ENCODE results near the gene IQCF5. TPM values are rescaled to one million over a fixed set of nuclear protein-coding genes. Genes with fewer than 3 reads are reported as not detected.
"Not testable (repeated sequence)": the region's sequence is repeated elsewhere in the genome, so short reads cannot be mapped to it uniquely, and the experiment has no call there.

IQCF5 gene
- total and polyA plus RNA-seq, 2 donors (not counting 1 experiment from before 2014, with no cell fraction given): not detected

DNA sequence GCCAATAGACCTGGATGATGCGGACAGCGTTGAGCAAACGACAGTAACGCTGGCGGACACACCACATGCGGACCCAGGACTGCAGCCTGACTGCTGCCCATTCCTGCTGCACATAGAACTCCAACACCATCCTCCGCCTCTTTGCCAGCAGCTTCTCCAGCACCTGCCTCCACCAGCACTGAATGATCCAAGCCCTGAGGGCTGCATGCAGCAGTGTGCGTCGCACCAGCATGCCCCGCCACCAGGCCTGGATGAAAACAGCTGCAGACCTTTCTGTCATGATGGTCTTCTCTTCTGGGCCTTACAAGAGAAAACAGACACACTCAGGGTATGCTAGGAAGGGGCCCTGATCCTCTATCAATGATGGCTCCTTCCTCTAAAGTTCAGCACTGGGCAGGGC, 1.5 kb downstream of the IQCF5 start:
- no peak overlapping the region for H3K4me2 ChIP-seq (ENCODE audit: extremely low read depth, insufficient read depth, low read length)
- H3K36me3 ChIP-seq (ENCODE audit: control insufficient read depth, insufficient read depth, low read length): no peaks in the 10 kb centered on the region
- no peaks in the 10 kb centered on the region for H3K27me3 ChIP-seq (ENCODE audit: control insufficient read depth, insufficient read depth, low read length)
- H4K20me1 ChIP-seq (ENCODE audit: control insufficient read depth, extremely low read depth, insufficient read depth, low read length): no peaks in the 10 kb centered on the region
- no peaks in the 10 kb centered on the region for H3K79me2 ChIP-seq (ENCODE audit: control insufficient read depth, insufficient read depth, low read length)
- no peak for TF ChIP-seq EZH2 (IDR thresholded peaks at IDR 0.05; ENCODE audit: low read length, missing control alignments)
- TF ChIP-seq, protein P1, sequence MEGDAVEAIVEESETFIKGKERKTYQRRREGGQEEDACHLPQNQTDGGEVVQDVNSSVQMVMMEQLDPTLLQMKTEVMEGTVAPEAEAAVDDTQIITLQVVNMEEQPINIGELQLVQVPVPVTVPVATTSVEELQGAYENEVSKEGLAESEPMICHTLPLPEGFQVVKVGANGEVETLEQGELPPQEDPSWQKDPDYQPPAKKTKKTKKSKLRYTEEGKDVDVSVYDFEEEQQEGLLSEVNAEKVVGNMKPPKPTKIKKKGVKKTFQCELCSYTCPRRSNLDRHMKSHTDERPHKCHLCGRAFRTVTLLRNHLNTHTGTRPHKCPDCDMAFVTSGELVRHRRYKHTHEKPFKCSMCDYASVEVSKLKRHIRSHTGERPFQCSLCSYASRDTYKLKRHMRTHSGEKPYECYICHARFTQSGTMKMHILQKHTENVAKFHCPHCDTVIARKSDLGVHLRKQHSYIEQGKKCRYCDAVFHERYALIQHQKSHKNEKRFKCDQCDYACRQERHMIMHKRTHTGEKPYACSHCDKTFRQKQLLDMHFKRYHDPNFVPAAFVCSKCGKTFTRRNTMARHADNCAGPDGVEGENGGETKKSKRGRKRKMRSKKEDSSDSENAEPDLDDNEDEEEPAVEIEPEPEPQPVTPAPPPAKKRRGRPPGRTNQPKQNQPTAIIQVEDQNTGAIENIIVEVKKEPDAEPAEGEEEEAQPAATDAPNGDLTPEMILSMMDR (conservative IDR thresholded peaks at IDR 0.05 in 1 of 2, IDR thresholded peaks at IDR 0.05 in 1 of 2; ENCODE audit: low read depth in 1 of 2, low read length in 2 of 2): no peak
- no peaks in the 10 kb centered on the region for H3K4me1 ChIP-seq (ENCODE audit: control insufficient read depth, extremely low read depth, insufficient read depth, low read length)
- no peaks in the 10 kb centered on the region for H3K9me3 ChIP-seq (ENCODE audit: control insufficient read depth, insufficient read depth, low read depth, low read length)
- no peak overlapping the region for H2AFZ ChIP-seq (ENCODE audit: low read length)
- no peak overlapping the region for H3K27ac ChIP-seq (ENCODE audit: insufficient read depth, low read length)
- DNase-seq (ENCODE audit: low read depth in 2 of 2): no peak
- no peak overlapping the region for H3K4me3 ChIP-seq (replicated peaks in 1 of 4; ENCODE audit: control extremely low read depth in 1 of 4, insufficient read depth in 1 of 4, low read depth in 3 of 4, low read length in 4 of 4)
- no peak overlapping the region for H3K9ac ChIP-seq (ENCODE audit: insufficient read depth, low read length)

DNA sequence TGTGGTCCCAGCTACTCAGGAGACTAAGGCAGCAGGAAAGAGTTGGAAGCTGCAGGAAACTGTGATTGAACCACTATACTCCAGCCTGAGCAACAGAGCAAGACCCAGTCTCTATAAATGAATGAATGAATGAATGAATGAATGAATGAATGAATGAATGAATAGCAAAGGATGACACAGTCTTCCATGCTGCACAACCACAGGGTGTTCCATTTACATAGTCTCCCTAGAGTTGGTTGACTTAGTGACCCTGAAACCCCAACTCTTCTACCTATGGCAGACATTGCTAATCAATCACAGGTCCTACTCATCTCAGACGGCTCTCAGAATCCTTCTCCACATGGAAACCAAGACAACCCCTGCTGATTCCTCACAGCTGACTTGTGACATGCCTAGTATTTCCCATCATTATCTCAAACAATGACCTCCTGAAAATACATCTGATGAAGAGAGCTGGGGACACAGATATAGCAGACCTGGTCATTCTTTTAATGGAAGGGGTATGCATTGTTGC, 2.1 kb downstream of the IQCF5 start:
- no peak for DNase-seq (ENCODE audit: low read depth in 2 of 2)
- Histone ChIP-seq H4K20me1 (ENCODE audit: control insufficient read depth, extremely low read depth, insufficient read depth, low read length) (no peaks in the 10 kb centered on the region), H3K4me1 (ENCODE audit: control insufficient read depth, extremely low read depth, insufficient read depth, low read length) (no peaks in the 10 kb centered on the region), H3K9ac (ENCODE audit: insufficient read depth, low read length) (no peak overlapping the region), H3K9me3 (ENCODE audit: control insufficient read depth, insufficient read depth, low read depth, low read length) (no peaks in the 10 kb centered on the region), H3K79me2 (ENCODE audit: control insufficient read depth, insufficient read depth, low read length) (no peaks in the 10 kb centered on the region), H3K27ac (ENCODE audit: insufficient read depth, low read length) (no peak overlapping the region), H3K4me3 (replicated peaks in 1 of 4; ENCODE audit: control extremely low read depth in 1 of 4, insufficient read depth in 1 of 4, low read depth in 3 of 4, low read length in 4 of 4) (no peak overlapping the region), H3K27me3 (ENCODE audit: control insufficient read depth, insufficient read depth, low read length) (no peaks in the 10 kb centered on the region), H2AFZ (ENCODE audit: low read length) (no peak overlapping the region), H3K36me3 (ENCODE audit: control insufficient read depth, insufficient read depth, low read length) (no peaks in the 10 kb centered on the region), H3K4me2 (ENCODE audit: extremely low read depth, insufficient read depth, low read length) (no peak overlapping the region)
- TF ChIP-seq, protein P1 (conservative IDR thresholded peaks at IDR 0.05 in 1 of 2, IDR thresholded peaks at IDR 0.05 in 1 of 2; ENCODE audit: low read depth in 1 of 2, low read length in 2 of 2): no peak
- TF ChIP-seq EZH2 (IDR thresholded peaks at IDR 0.05; ENCODE audit: low read length, missing control alignments): no peak

DNA sequence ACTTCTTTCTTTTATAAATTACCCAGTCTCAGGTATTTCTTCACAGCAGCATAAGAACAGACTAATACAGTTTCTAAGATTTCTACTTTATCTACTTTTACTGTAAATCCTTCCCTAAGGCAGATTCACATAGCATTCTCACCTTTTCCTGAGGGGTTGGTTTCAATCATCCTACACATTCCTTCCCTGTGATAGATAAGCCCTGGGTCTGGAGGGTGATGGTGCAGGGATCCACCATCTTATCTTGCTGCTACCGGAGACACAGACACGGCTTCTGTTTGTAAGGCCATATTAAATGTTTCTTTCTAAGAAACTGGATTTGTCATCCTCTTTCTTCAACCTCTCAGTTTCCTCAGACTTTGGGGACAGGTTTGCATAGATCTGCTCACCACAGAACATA, 6.1 kb downstream of the IQCF5 start:
- H3K4me1 ChIP-seq (ENCODE audit: control insufficient read depth, extremely low read depth, insufficient read depth, low read length): no peaks in the 10 kb centered on the region
- H3K36me3 ChIP-seq (ENCODE audit: control insufficient read depth, insufficient read depth, low read length): no peaks in the 10 kb centered on the region
- TF ChIP-seq, protein P1 (conservative IDR thresholded peaks at IDR 0.05 in 1 of 2, IDR thresholded peaks at IDR 0.05 in 1 of 2; ENCODE audit: low read depth in 1 of 2, low read length in 2 of 2): no peak
- no peak for TF ChIP-seq EZH2 (IDR thresholded peaks at IDR 0.05; ENCODE audit: low read length, missing control alignments)
- H3K79me2 ChIP-seq (ENCODE audit: control insufficient read depth, insufficient read depth, low read length): no peaks in the 10 kb centered on the region
- no peak overlapping the region for H3K4me3 ChIP-seq (replicated peaks in 1 of 4; ENCODE audit: control extremely low read depth in 1 of 4, insufficient read depth in 1 of 4, low read depth in 3 of 4, low read length in 4 of 4)
- no peak overlapping the region for H3K9ac ChIP-seq (ENCODE audit: insufficient read depth, low read length)
- H3K27me3 ChIP-seq (ENCODE audit: control insufficient read depth, insufficient read depth, low read length): no peaks in the 10 kb centered on the region
- no peak for DNase-seq (ENCODE audit: low read depth in 2 of 2)
- no peak overlapping the region for H3K27ac ChIP-seq (ENCODE audit: insufficient read depth, low read length)
- H3K4me2 ChIP-seq (ENCODE audit: extremely low read depth, insufficient read depth, low read length): no peak overlapping the region
- H4K20me1 ChIP-seq (ENCODE audit: control insufficient read depth, extremely low read depth, insufficient read depth, low read length): no peaks in the 10 kb centered on the region
- no peak overlapping the region for H2AFZ ChIP-seq (ENCODE audit: low read length)
- H3K9me3 ChIP-seq (ENCODE audit: control insufficient read depth, insufficient read depth, low read depth, low read length): no peaks in the 10 kb centered on the region

DNA sequence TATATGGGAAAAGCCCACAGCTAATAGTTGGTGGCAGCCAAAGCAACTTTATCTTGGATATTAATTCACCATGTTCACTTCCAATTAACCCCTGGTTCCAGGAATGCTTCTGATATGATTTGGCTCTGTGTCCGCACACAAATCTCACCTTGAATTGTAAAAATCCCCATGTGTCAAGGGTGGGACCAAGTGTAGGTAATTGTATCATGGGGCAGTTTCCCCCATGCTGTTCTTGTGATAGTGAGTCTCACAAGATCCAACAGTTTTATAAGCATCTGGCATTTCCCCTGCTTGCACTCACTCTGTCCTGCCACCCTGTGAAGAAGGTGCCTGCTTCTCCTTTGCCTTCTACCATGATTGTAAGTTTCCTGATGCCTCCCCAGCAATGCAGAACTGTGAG, 6.5 kb downstream of the IQCF5 start:
- not testable (repeated sequence) for H3K4me3 ChIP-seq (replicated peaks in 1 of 4; ENCODE audit: control extremely low read depth in 1 of 4, insufficient read depth in 1 of 4, low read depth in 3 of 4, low read length in 4 of 4); H3K27me3 ChIP-seq (ENCODE audit: control insufficient read depth, insufficient read depth, low read length); H3K9me3 ChIP-seq (ENCODE audit: control insufficient read depth, insufficient read depth, low read depth, low read length); DNase-seq (ENCODE audit: low read depth in 2 of 2); H3K27ac ChIP-seq (ENCODE audit: insufficient read depth, low read length); H2AFZ ChIP-seq (ENCODE audit: low read length); H3K79me2 ChIP-seq (ENCODE audit: control insufficient read depth, insufficient read depth, low read length); H3K36me3 ChIP-seq (ENCODE audit: control insufficient read depth, insufficient read depth, low read length); H3K4me1 ChIP-seq (ENCODE audit: control insufficient read depth, extremely low read depth, insufficient read depth, low read length); H3K4me2 ChIP-seq (ENCODE audit: extremely low read depth, insufficient read depth, low read length); H3K9ac ChIP-seq (ENCODE audit: insufficient read depth, low read length); H4K20me1 ChIP-seq (ENCODE audit: control insufficient read depth, extremely low read depth, insufficient read depth, low read length)

Measured in fibroblast of lung (primary cell).